Parathyroid adenoma (tissue), 2 donors: ENCODE results near the gene SSX2IP.
A peak's percentile ranks its signal among the peaks of the same experiment; 100 is the strongest.

Experiments
- H2AFZ ChIP-seq: fragments of 300-600 bp; sonication (generic); one replicate; pipeline ENCODE4 v1.7.0; 2017; ENCODE audit warnings: antibody characterized with exemption, mild to moderate bottlenecking
- H3K27ac ChIP-seq: fragments of 300-600 bp; sonication (generic); one replicate; pipeline ENCODE4 v1.7.0; 2017
- H3K27me3 ChIP-seq: fragments of 300-600 bp; sonication (generic); one replicate; pipeline ENCODE4 v1.7.0; 2017; ENCODE audit warnings: low read length; ENCODE audit not compliant: control insufficient read depth, insufficient read depth
- H3K36me3 ChIP-seq: fragments of 300-600 bp; sonication (generic); one replicate; pipeline ENCODE4 v1.7.0; 2017; ENCODE audit warnings: low read length; ENCODE audit not compliant: control insufficient read depth, insufficient read depth
- H3K4me1 ChIP-seq: fragments of 300-600 bp; sonication (generic); one replicate; pipeline ENCODE4 v1.7.0; 2017; ENCODE audit warnings: control low read depth
- H3K4me2 ChIP-seq: fragments of 300-600 bp; sonication (generic); one replicate; pipeline ENCODE4 v1.7.0; 2017; ENCODE audit warnings: low read length
- H3K4me3 ChIP-seq: fragments of 300-600 bp; sonication (generic); one replicate; pipeline ENCODE4 v1.7.0; 2017; ENCODE audit warnings: low read depth, low read length
- H3K79me2 ChIP-seq: fragments of 300-600 bp; sonication (generic); one replicate; pipeline ENCODE4 v1.7.0; 2017; ENCODE audit warnings: control low read depth
- H3K9ac ChIP-seq: fragments of 300-600 bp; sonication (generic); one replicate; pipeline ENCODE4 v1.7.0; 2017; ENCODE audit warnings: mild to moderate bottlenecking
- H3K9me3 ChIP-seq: fragments of 300-600 bp; sonication (generic); one replicate; pipeline ENCODE4 v1.7.0; 2017; ENCODE audit warnings: low read length; ENCODE audit not compliant: control insufficient read depth
- CTCF ChIP-seq: fragments of 300-600 bp; sonication (generic); IDR thresholded peaks from one replicate; pipeline ENCODE4 v1.7.0; 2017; ENCODE audit warnings: antibody characterized with exemption, mild to moderate bottlenecking
- donor health status: primary hyperparathyroidism.

SSX2IP gene

GRCh38 chr1:84698151-84699110, 8.2 kb upstream of the SSX2IP start:
- no peak overlapping the region for H3K27ac ChIP-seq
- no peak for TF ChIP-seq CTCF

GRCh38 chr1:84693785-84694184, 3.5 kb upstream of the SSX2IP start:
- no peak overlapping the region for H3K9ac ChIP-seq
- H3K4me3 ChIP-seq = no peak overlapping the region
- H3K36me3 ChIP-seq = no peaks in the 10 kb centered on the region
- H3K27ac ChIP-seq = no peak overlapping the region
- H3K27me3 ChIP-seq = no peaks in the 10 kb centered on the region
- H3K4me2 ChIP-seq = no peak overlapping the region
- H2AFZ ChIP-seq = no peak overlapping the region
- H3K4me1 ChIP-seq = no peaks in the 10 kb centered on the region
- no peak for TF ChIP-seq CTCF
- H3K79me2 ChIP-seq = no peaks in the 10 kb centered on the region
- no peaks in the 10 kb centered on the region for H3K9me3 ChIP-seq

More at GRCh38 chr1:84698151-84699110, 8.2 kb upstream of the SSX2IP start:
- no peaks in the 10 kb centered on the region for H3K9me3 ChIP-seq
- H3K4me1 ChIP-seq = no peaks in the 10 kb centered on the region
- no peaks in the 10 kb centered on the region for H3K36me3 ChIP-seq
- no peak overlapping the region for H2AFZ ChIP-seq
- H3K27me3 ChIP-seq = no peaks in the 10 kb centered on the region
- H3K4me3 ChIP-seq = no peak overlapping the region
- no peaks in the 10 kb centered on the region for H3K79me2 ChIP-seq
- H3K4me2 ChIP-seq = no peak overlapping the region
- no peak overlapping the region for H3K9ac ChIP-seq

- no peak overlapping the region for H3K27ac ChIP-seq
- peak overlapping the region; percentile 17 for H2AFZ ChIP-seq
- TF ChIP-seq CTCF = no peak
- no peak overlapping the region for H3K4me2 ChIP-seq
- H3K9ac ChIP-seq = no peak overlapping the region
- H3K36me3 ChIP-seq = no peaks in the 10 kb centered on the region
- no peaks in the 10 kb centered on the region for H3K9me3 ChIP-seq
- H3K79me2 ChIP-seq = no peaks in the 10 kb centered on the region
- no peak overlapping the region for H3K4me3 ChIP-seq
- H3K4me1 ChIP-seq = no peaks in the 10 kb centered on the region
- H3K27me3 ChIP-seq = no peaks in the 10 kb centered on the region
Measured at GRCh38 chr1:84693005-84693404, 2.7 kb upstream of the SSX2IP start.

GRCh38 chr1:84692391-84692790, 2.1 kb upstream of the SSX2IP start:
- no peaks in the 10 kb centered on the region for H3K4me1 ChIP-seq
- H3K27me3 ChIP-seq = no peaks in the 10 kb centered on the region

More at GRCh38 chr1:84692391-84692790, 2.1 kb upstream of the SSX2IP start:
- TF ChIP-seq CTCF = no peak
- Histone ChIP-seq H3K4me2 (no peak overlapping the region), H2AFZ (no peak overlapping the region), H3K9me3 (no peaks in the 10 kb centered on the region), H3K27ac (no peak overlapping the region), H3K79me2 (no peaks in the 10 kb centered on the region), H3K9ac (no peak overlapping the region), H3K4me3 (no peak overlapping the region), H3K36me3 (no peaks in the 10 kb centered on the region)
